ENCODE measurements around the gene ZNF473. TPM values are rescaled to one million over a fixed set of nuclear protein-coding genes. Genes with fewer than 3 reads are reported as not detected.

The ZNF473 gene
- total RNA-seq, 2 donors from 2014 or later = 13.2 to 19.7 TPM

- DNase-seq = peak in 1 of 2 donors; percentile 15
- H3K4me1 Mint-ChIP-seq (ENCODE audit: low read depth) = peaks cover 21% of the 10 kb centered on the region
- no peak overlapping the region for H3K4me3 Mint-ChIP-seq
- no peak for ATAC-seq (replicated peaks in 1 of 2)
- no peak overlapping the region for H3K27ac Mint-ChIP-seq
- no peaks in the 10 kb centered on the region for H3K9me3 Mint-ChIP-seq
- peaks cover 6 to 17% of the 10 kb centered on the region in 2 donors for H3K36me3 Mint-ChIP-seq (ENCODE audit: insufficient read depth in 2 of 2)
- no peaks in the 10 kb centered on the region for H3K27me3 Mint-ChIP-seq (ENCODE audit: low read depth)
Measured at GRCh38 chr19:50008532-50008931, 17.3 kb upstream of the ZNF473 start.

- Mint-ChIP-seq H3K36me3 (ENCODE audit: insufficient read depth in 2 of 2) (peaks cover 13 to 27% of the 10 kb centered on the region in 2 donors), H3K27me3 (ENCODE audit: low read depth) (no peaks in the 10 kb centered on the region), H3K4me3 (no peak overlapping the region), H3K9me3 (peaks cover 0 to 5% of the 10 kb centered on the region in 2 donors), H3K4me1 (ENCODE audit: low read depth) (peaks cover 9% of the 10 kb centered on the region), H3K27ac (no peak overlapping the region)
- DNase-seq = no peak
- no peak for ATAC-seq (replicated peaks in 1 of 2)
Measured at GRCh38 chr19:50016225-50016807, 9.5 kb upstream of the ZNF473 start.

DNA sequence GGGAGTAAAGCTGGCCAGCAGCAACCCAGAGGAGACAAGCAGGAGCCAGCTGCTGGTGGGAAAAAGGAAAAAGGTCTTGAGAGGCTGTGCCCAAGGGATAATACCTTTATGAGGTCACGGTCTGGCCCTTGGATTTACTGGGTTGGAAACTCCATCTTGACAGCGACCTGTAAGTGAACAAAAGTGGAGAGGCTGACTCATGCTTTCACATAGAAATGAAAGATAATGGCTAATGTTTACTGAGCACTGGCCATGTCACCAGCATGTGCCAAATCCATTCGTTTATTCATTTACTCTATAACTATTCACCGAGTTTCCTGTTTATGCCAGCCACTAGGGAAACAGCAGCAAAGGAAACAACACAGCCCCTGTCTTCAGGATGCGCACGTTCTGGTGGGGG lies 5.3 kb upstream of the ZNF473 start:
- H3K27me3 Mint-ChIP-seq (ENCODE audit: low read depth) = no peaks in the 10 kb centered on the region
- no peak for DNase-seq
- peak overlapping the region; percentile 7 for H3K27ac Mint-ChIP-seq
- peaks cover 0 to 5% of the 10 kb centered on the region in 2 donors for H3K9me3 Mint-ChIP-seq
- ATAC-seq (replicated peaks in 1 of 2) = no peak
- peaks cover 5 to 13% of the 10 kb centered on the region in 2 donors for H3K36me3 Mint-ChIP-seq (ENCODE audit: insufficient read depth in 2 of 2)
- peaks cover 32% of the 10 kb centered on the region for H3K4me1 Mint-ChIP-seq (ENCODE audit: low read depth)
- H3K4me3 Mint-ChIP-seq = no peak overlapping the region

GRCh38 chr19:50022823-50023222 lies 3.0 kb upstream of the ZNF473 start:
- Mint-ChIP-seq H3K27me3 (ENCODE audit: low read depth) (no peaks in the 10 kb centered on the region), H3K4me1 (ENCODE audit: low read depth) (peaks cover 53% of the 10 kb centered on the region), H3K4me3 (no peak overlapping the region), H3K27ac (no peak overlapping the region), H3K36me3 (ENCODE audit: insufficient read depth in 2 of 2) (peaks cover 6 to 12% of the 10 kb centered on the region in 2 donors), H3K9me3 (no peaks in the 10 kb centered on the region)
- no peak for ATAC-seq (replicated peaks in 1 of 2)
- no peak for DNase-seq

DNA sequence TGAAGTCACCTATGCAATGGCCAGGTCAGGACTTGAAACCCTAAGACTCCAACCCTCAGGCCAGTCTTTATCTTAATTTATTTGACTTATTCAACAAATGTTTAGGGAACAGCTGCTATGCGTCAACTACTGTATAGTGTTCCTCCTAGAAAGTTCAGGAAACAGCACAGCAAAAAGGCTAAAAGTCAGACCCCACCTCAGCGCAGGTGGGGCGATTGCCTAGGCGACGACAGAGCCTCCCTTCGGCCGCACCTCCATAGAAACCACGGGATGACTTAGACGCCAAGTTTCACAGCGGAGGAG lies 1.1 kb upstream of the ZNF473 start:
- no peak for DNase-seq
- ATAC-seq (replicated peaks in 1 of 2) = no peak
- Mint-ChIP-seq H3K4me3 (peak overlapping the region; percentile 91 to 94), H3K27me3 (ENCODE audit: low read depth) (no peaks in the 10 kb centered on the region), H3K27ac (peak overlapping the region; percentile 98), H3K9me3 (no peaks in the 10 kb centered on the region), H3K4me1 (ENCODE audit: low read depth) (peaks cover 53% of the 10 kb centered on the region), H3K36me3 (ENCODE audit: insufficient read depth in 2 of 2) (peaks cover 6 to 11% of the 10 kb centered on the region in 2 donors)

DNA sequence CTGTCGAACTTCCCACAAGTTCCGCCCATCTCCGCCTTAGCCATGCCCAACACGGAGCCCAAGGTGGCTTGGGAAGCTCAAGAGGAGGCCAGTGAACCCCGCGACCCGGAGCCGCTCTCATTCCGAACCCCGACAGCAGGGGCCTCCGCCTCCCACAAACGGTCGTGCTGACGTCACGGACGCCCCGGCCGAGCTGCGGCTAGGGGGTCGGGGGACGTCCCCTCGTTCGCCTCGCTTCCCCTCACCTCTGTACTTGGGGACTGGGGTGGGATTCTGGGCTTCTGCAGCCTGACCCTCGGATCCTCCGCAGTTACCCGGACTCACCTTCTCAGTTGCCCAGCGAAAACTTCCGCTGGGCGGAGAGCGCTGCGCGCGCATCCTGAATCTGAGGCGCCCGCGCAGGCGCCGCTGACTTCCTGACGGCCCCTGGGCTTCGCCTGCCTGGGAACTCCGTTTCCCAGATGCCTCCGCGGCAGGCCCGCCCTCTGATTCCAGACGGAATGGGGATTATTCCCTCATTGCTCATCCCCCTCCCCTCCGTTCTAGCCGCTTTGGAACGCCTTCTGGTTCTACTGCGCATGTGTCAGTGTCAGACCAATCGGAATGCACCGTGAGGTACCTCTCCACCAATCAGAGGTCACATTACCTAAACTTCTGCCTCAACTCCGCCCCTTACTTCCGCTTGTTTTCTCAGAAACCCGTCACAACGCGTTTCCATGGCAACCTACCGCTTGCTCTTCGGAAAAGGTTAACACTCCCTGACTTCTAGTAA lies 597 bp upstream of the ZNF473 start, which contains the start of gene VRK3:
TSS of gene VRK3 (minus strand) at position 351 of the 772 bp plus-strand sequence. CDS start 9,210 bp downstream, outside the sequence.
- no peaks in the 10 kb centered on the region for H3K9me3 Mint-ChIP-seq
- ATAC-seq (replicated peaks in 1 of 2) = peak; percentile 90
- peak within 1 kb of the TSS; percentile 91 to 94 for H3K4me3 Mint-ChIP-seq
- H3K27ac Mint-ChIP-seq = peak within 1 kb of the TSS; percentile 98
- H3K27me3 Mint-ChIP-seq (ENCODE audit: low read depth) = no peaks in the 10 kb centered on the region
- H3K4me1 Mint-ChIP-seq (ENCODE audit: low read depth) = peaks cover 52% of the 10 kb centered on the region
- peaks cover 6 to 11% of the 10 kb centered on the region in 2 donors for H3K36me3 Mint-ChIP-seq (ENCODE audit: insufficient read depth in 2 of 2)
- DNase-seq = peak; percentile 96 to 98

DNA sequence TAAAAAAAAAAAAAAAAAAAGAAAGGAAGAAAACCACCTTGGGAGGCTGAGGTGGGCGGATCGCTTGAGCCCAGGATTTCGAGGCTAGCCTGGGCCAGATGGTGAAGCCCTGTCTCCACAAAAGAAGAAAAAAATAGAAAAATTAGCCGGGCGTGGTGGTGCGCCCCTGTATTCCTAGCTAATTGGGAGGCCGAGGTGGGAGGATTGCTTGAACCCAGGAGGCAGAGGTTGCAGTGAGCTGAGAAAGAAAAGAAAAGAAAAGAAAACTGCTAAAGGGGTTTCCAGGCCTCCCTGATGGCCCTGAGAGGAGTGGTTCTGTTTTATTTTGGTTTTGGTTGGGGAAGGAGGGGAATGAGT lies 723 bp downstream of the ZNF473 start:
- Mint-ChIP-seq H3K4me1 (ENCODE audit: low read depth) (peaks cover 49% of the 10 kb centered on the region), H3K9me3 (no peaks in the 10 kb centered on the region), H3K36me3 (ENCODE audit: insufficient read depth in 2 of 2) (peaks cover 6 to 14% of the 10 kb centered on the region in 2 donors), H3K4me3 (peak overlapping the region; percentile 91 to 94), H3K27ac (peak overlapping the region; percentile 68), H3K27me3 (ENCODE audit: low read depth) (no peaks in the 10 kb centered on the region)
- DNase-seq (no peak), ATAC-seq (replicated peaks in 1 of 2) (no peak)

- DNase-seq = no peak
- no peak for ATAC-seq (replicated peaks in 1 of 2)
- no peak overlapping the region for H3K27ac Mint-ChIP-seq
- H3K9me3 Mint-ChIP-seq = no peaks in the 10 kb centered on the region
- H3K4me1 Mint-ChIP-seq (ENCODE audit: low read depth) = peaks cover 32% of the 10 kb centered on the region
- H3K36me3 Mint-ChIP-seq (ENCODE audit: insufficient read depth in 2 of 2) = peaks cover 12 to 37% of the 10 kb centered on the region in 2 donors
- no peak overlapping the region for H3K4me3 Mint-ChIP-seq
- no peaks in the 10 kb centered on the region for H3K27me3 Mint-ChIP-seq (ENCODE audit: low read depth)
Measured at GRCh38 chr19:50030225-50030624, 4.4 kb downstream of the ZNF473 start.

DNA sequence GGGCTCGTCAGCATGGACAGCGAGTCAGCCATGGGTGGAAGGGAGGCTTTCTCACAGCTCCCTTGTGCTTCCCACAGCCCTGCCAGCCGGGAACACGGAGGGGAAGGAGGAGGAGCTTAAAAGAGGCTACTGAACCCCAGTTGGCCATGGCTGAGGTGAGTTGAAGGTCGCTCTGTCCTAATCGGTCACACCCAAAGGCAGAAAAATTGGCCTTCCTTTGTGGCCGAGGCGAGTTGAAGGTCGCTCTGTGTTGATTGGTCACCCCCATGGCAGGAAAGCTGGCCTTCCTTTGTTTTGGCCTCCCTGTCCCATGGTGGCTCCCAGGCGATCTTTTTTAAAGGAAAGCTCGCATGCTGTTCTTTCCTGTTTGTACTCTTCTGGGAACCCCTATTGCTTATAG lies 5.1 kb downstream of the ZNF473 start:
- Mint-ChIP-seq H3K36me3 (ENCODE audit: insufficient read depth in 2 of 2) (peaks cover 10 to 35% of the 10 kb centered on the region in 2 donors), H3K4me1 (ENCODE audit: low read depth) (peaks cover 27% of the 10 kb centered on the region), H3K27ac (no peak overlapping the region), H3K27me3 (ENCODE audit: low read depth) (no peaks in the 10 kb centered on the region), H3K9me3 (no peaks in the 10 kb centered on the region), H3K4me3 (no peak overlapping the region)
- ATAC-seq (replicated peaks in 1 of 2) (no peak), DNase-seq (no peak)

DNA sequence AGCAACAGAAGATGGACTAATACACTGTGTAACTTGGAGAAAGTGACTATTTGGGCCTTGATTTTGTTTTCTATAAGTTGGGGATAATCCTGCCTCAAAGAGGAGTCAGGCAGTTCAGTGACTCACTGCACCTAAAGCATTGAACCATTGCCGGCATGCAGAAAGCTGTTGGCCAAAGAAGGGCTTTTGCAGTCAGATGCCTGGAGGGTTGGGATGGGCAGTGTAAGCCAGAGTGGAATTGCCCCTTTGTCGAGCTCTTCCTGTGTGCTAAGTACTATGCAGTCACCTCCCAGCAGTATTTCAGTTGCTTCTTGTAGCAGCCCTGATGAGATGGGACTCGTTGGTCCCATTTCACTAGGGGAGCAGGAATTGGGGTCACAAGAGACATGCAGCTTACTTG lies 11.1 kb downstream of the ZNF473 start:
- DNase-seq = no peak
- Mint-ChIP-seq H3K4me3 (no peak overlapping the region), H3K36me3 (ENCODE audit: insufficient read depth in 2 of 2) (peaks cover 8 to 39% of the 10 kb centered on the region in 2 donors), H3K27ac (no peak overlapping the region), H3K9me3 (no peaks in the 10 kb centered on the region), H3K27me3 (ENCODE audit: low read depth) (no peaks in the 10 kb centered on the region), H3K4me1 (ENCODE audit: low read depth) (peaks cover 2% of the 10 kb centered on the region)
- no peak for ATAC-seq (replicated peaks in 1 of 2)

GRCh38 chr19:50039968-50040367 lies 14.2 kb downstream of the ZNF473 start:
- H3K9me3 Mint-ChIP-seq = peaks cover 15 to 18% of the 10 kb centered on the region in 2 donors
- H3K27me3 Mint-ChIP-seq (ENCODE audit: low read depth) = no peaks in the 10 kb centered on the region
- no peak overlapping the region for H3K4me3 Mint-ChIP-seq
- no peak overlapping the region for H3K27ac Mint-ChIP-seq
- no peaks in the 10 kb centered on the region for H3K4me1 Mint-ChIP-seq (ENCODE audit: low read depth)
- DNase-seq = no peak
- ATAC-seq (replicated peaks in 1 of 2) = no peak
- peaks cover 29 to 46% of the 10 kb centered on the region in 2 donors for H3K36me3 Mint-ChIP-seq (ENCODE audit: insufficient read depth in 2 of 2)

DNA sequence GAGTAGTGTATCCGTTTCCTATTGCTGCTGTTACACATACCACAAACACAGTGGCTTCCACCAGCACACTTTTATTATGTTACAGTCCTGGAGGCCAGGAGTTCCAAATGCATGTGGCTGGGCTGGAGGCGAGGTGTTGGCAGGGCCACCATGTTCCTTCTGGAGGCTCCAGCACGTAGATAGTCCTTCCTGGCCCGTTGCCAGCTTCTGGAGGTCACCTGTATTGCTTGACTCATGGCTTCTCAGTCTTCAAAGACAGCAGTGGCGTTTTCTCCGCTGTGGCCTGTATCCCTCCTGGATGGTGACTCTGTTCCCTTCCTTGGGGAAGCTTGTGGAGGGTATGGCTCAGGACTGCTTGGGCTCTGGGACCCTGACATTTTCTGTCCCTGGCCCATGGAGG lies 15.2 kb downstream of the ZNF473 start:
- Mint-ChIP-seq H3K36me3 (ENCODE audit: insufficient read depth in 2 of 2) (peaks cover 39 to 54% of the 10 kb centered on the region in 2 donors), H3K27ac (no peak overlapping the region), H3K4me3 (no peak overlapping the region), H3K9me3 (peaks cover 18 to 21% of the 10 kb centered on the region in 2 donors), H3K4me1 (ENCODE audit: low read depth) (no peaks in the 10 kb centered on the region), H3K27me3 (ENCODE audit: low read depth) (no peaks in the 10 kb centered on the region)
- ATAC-seq (replicated peaks in 1 of 2) (no peak), DNase-seq (no peak)

DNA sequence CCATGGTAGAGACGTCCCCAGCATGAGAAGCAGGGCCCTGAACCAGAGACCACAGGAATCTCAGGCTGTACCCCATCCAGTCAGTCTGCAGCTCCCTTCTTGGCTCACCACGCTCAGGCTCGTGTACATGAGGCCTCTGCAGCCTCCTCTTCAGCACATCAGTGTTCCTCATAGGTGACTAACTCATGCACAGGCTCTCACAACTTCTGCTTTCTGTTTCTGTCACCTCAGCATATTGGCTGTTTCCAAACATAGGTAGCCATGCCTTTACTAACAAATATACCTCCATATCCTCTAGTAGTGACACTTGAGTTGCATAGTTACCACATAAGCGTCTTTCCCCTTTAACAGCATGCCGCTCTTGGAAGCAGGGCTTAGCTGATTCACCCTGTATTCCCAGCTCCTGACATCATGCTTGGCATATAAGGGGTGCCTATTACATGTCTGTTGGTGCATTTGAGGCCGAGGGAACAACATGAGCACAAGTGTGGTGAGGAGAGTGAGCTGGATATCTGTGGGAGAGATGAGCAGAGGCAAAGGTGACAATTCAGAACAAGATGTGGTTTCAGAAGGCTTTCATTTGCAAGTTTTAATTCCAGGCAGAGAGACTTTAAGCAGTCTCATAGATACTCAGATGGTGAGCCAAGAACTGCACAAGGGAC lies 16.7 kb downstream of the ZNF473 start:
- peaks cover 18 to 21% of the 10 kb centered on the region in 2 donors for H3K9me3 Mint-ChIP-seq
- H3K4me1 Mint-ChIP-seq (ENCODE audit: low read depth) = no peaks in the 10 kb centered on the region
- no peak overlapping the region for H3K4me3 Mint-ChIP-seq
- no peaks in the 10 kb centered on the region for H3K27me3 Mint-ChIP-seq (ENCODE audit: low read depth)
- ATAC-seq (replicated peaks in 1 of 2) (no peak), DNase-seq (no peak)
- no peak overlapping the region for H3K27ac Mint-ChIP-seq
- peaks cover 42 to 62% of the 10 kb centered on the region in 2 donors for H3K36me3 Mint-ChIP-seq (ENCODE audit: insufficient read depth in 2 of 2)
